CD1c-positive myeloid dendritic cell (primary cell): Measurements from ENCODE around the gene ESRP2.

Experiments
- DNase-seq: peaks from one replicate; pipeline ENCODE4 v3.0.0-alpha.2; 2016; ENCODE audit errors: extremely low spot score

ESRP2 gene

GRCh38 chr16:68217506-68217905, 18.4 kb downstream of the ESRP2 start:
- no peak for DNase-seq

- no peak for DNase-seq
These were observed 19.7 kb downstream of the ESRP2 start for GRCh38 chr16:68216240-68216639.

- no peak for DNase-seq
These were observed 20.6 kb downstream of the ESRP2 start for GRCh38 chr16:68215302-68215701.

- DNase-seq, result no peak
These were observed 21.2 kb downstream of the ESRP2 start for GRCh38 chr16:68214726-68215125.

- DNase-seq, result no peak
These were observed 29.7 kb downstream of the ESRP2 start for GRCh38 chr16:68206245-68206644.

GRCh38 chr16:68202091-68202519, 33.8 kb downstream of the ESRP2 start:
- no peak for DNase-seq

GRCh38 chr16:68200088-68200783, 35.7 kb downstream of the ESRP2 start:
- DNase-seq, result no peak

GRCh38 chr16:68197250-68197649, 38.7 kb downstream of the ESRP2 start:
- no peak for DNase-seq

GRCh38 chr16:68194251-68194650, 41.7 kb downstream of the ESRP2 start:
- no peak for DNase-seq

GRCh38 chr16:68190736-68191510, 45.0 kb downstream of the ESRP2 start:
- peak; percentile 31 for DNase-seq

- peak; percentile 59 for DNase-seq
These were observed 45.8 kb downstream of the ESRP2 start for GRCh38 chr16:68190081-68190480.

GRCh38 chr16:68188170-68188569, 47.8 kb downstream of the ESRP2 start:
- no peak for DNase-seq

- DNase-seq, result no peak
These were observed 48.4 kb downstream of the ESRP2 start for GRCh38 chr16:68187505-68187904.

GRCh38 chr16:68186877-68187276, 49.0 kb downstream of the ESRP2 start:
- no peak for DNase-seq

GRCh38 chr16:68183046-68183445, 52.9 kb downstream of the ESRP2 start:
- DNase-seq, result no peak

GRCh38 chr16:68179855-68180254, 56.1 kb downstream of the ESRP2 start:
- DNase-seq, result no peak

GRCh38 chr16:68179196-68179795, 56.6 kb downstream of the ESRP2 start:
- no peak for DNase-seq
